Fibroblast of the conjunctiva (primary cell): ENCODE data around the gene ZDHHC20.

ENCODE experiments used
- DNase-seq: peaks from one replicate; pipeline ENCODE4 v3.0.0-alpha.2; 2010; ENCODE audit warnings: low read depth

The ZDHHC20 gene

DNA sequence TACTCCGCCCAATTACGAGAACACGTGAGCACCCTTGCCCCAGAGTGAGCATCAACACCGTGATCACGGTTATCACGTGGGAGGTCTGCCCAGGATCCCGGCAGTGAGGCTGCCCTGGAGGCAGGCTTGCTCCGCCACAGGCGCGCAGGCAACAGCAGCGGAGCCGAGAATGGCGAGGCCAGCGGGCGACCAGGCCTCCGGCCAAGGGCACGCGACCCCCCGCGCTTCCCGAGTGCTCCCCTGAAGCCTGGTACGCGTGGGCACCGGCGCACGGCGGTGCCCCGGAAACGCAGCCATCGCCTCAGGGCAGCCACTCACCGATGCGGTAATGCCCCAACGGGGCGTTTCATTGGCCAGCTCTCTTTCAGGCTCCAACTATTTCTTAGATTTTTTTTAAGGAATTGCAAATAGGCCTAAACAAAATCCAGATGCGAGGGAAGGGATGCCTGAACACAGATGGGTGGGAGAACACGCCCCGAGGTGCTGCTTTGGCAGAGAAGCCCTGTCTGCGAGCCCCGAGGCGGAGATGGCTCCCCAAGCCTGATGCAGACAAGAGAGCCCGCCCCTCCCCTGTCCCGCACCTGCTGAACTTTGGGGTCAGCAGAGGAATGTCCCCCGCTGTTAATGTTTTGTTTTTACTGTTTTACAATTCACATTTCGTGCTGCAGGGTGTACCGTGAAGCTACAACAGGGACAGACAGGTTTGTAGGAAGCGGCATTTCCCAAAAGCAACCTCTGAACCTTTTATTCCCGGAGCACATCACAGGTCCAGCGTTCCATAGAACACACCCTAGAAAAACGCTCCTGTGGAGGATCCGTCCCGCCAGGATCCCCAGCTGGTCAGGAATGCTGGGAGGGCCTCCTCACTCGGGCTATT lies 132.7 kb downstream of the ZDHHC20 start:
- DNase-seq = peak; percentile 24

DNA sequence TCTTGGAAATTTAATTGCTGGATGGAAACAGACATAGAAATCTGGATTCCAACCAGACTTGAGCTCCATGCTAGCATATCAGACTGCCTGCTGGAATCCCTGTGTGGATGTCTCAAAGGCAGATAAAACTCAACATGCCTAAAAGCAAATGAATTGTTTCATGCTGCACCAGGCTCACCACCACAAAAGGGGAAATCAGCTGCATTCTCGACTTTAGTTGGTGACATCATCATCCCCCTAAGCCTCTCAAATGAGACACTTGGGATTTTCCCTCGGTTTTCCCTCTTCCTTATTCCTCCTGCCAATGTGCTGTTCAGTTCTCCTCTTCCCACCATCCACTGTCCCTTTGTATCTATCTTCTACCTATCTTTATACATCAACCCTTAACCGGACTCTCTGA lies 134.3 kb downstream of the ZDHHC20 start:
- DNase-seq = no peak

DNA sequence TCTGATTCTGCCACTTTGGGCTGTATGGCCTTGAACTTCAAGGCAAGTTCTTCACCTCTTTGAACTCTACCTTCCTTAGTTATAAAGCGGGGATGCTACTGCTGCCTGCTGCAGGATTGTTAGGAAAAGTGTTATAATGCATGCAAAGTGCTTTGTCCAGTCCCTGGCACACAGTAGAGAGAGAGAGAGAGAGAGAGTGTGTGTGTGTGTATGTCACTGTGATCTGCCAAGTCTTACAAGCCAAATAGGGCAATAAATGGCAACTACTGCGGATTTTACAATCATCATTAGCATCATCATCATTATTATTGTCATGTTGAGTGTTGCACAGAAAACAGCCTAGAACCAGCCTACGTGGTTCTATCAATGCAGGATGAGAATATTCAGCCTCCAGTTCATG lies 136.1 kb downstream of the ZDHHC20 start:
- DNase-seq = no peak
